ENCODE measurements around the gene PCDH15. TPM values are rescaled to one million over a fixed set of nuclear protein-coding genes. Genes with fewer than 3 reads are reported as not detected.

The PCDH15 gene
- total RNA-seq, 2 donors from 2014 or later, result 0.58 to 0.95 TPM

DNA sequence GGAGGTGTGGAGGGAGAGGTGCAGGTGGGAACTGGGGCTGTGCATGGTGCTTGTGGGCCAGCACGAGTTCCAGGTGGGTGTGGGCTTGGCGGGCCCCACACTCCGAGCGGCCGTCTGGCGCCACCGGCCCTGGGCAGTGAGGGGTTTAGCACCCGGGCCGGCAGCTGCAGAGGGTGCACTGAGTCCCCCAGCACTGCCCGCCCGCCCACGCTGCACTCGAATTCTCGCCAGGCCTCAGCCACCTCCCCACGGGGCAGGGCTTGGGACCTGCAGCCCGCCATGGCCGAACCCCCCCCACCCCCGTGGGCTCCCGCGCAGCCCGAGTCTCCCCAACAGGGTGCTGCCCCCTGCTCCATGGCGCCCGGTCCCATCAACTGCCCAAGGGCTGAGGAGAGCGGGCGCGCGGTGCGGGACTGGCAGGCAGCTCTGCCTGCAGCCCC, 810.2 kb downstream of the PCDH15 start:
- no peaks in the 10 kb centered on the region for H3K4me1 Mint-ChIP-seq
- H3K9me3 Mint-ChIP-seq, result peaks cover 17% of the 10 kb centered on the region
- no peak overlapping the region for H3K27ac ChIP-seq (ENCODE audit: low read depth, low read length)
- H3K27me3 Mint-ChIP-seq (ENCODE audit: insufficient read depth), result no peaks in the 10 kb centered on the region
- H3K36me3 Mint-ChIP-seq (ENCODE audit: low read depth), result no peaks in the 10 kb centered on the region
- H3K9me3 ChIP-seq (ENCODE audit: control insufficient read depth, low read length), result no peaks in the 10 kb centered on the region
- H3K4me3 ChIP-seq (ENCODE audit: low read length), result no peak overlapping the region
- WGBS, 2 experiments (ENCODE audit: insufficient coverage in 1 of 2, insufficient read length in 1 of 2), result 83 to 89% methylated on average over 1 to 28 of the region's 28 CpGs
- no peaks in the 10 kb centered on the region for H3K36me3 ChIP-seq (ENCODE audit: control insufficient read depth, insufficient read depth, low read length)
- no peaks in the 10 kb centered on the region for H3K4me1 ChIP-seq (ENCODE audit: control insufficient read depth, insufficient read depth, low read length)
- H3K4me3 Mint-ChIP-seq, result no peak overlapping the region
- TF ChIP-seq CTCF (conservative IDR thresholded peaks at IDR 0.05), result no peak
- no peak overlapping the region for H3K9ac ChIP-seq (ENCODE audit: extremely low read depth, low read length, poor library complexity, severe bottlenecking)
- H3K27me3 ChIP-seq (ENCODE audit: control insufficient read depth, insufficient read depth, low read length, poor library complexity, severe bottlenecking), result no peaks in the 10 kb centered on the region
- no peak overlapping the region for H3K27ac Mint-ChIP-seq
- no peak for DNase-seq

DNA sequence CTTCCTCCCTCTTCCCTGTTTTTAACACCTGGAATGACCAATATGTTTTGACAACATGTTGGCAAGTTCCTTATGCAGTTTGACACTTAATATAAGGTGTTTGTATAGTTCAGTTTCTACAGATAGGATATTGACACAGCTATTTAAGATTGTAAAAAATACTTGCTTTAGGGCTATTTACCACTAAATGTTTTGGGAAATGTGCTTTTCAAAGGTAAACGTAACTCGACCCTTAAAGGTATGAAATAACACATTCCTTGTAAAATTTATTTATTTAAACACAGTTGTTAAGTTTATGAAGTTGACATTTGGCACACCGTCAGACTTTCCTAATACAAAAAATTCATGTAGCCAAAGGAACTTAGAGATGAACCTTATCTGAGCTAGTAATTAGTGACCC, 817.6 kb downstream of the PCDH15 start:
- DNase-seq, result no peak
- Histone ChIP-seq H3K4me3 (ENCODE audit: low read length) (no peak overlapping the region), H3K36me3 (ENCODE audit: control insufficient read depth, insufficient read depth, low read length) (no peaks in the 10 kb centered on the region), H3K9me3 (ENCODE audit: control insufficient read depth, low read length) (no peaks in the 10 kb centered on the region), H3K4me1 (ENCODE audit: control insufficient read depth, insufficient read depth, low read length) (no peaks in the 10 kb centered on the region), H3K27me3 (ENCODE audit: control insufficient read depth, insufficient read depth, low read length, poor library complexity, severe bottlenecking) (no peaks in the 10 kb centered on the region), H3K27ac (ENCODE audit: low read depth, low read length) (no peak overlapping the region), H3K9ac (ENCODE audit: extremely low read depth, low read length, poor library complexity, severe bottlenecking) (no peak overlapping the region)
- no peak for TF ChIP-seq CTCF (conservative IDR thresholded peaks at IDR 0.05)
- no peaks in the 10 kb centered on the region for H3K36me3 Mint-ChIP-seq (ENCODE audit: low read depth)
- H3K27ac Mint-ChIP-seq, result no peak overlapping the region
- no peaks in the 10 kb centered on the region for H3K9me3 Mint-ChIP-seq
- H3K4me1 Mint-ChIP-seq, result no peaks in the 10 kb centered on the region
- H3K27me3 Mint-ChIP-seq (ENCODE audit: insufficient read depth), result no peaks in the 10 kb centered on the region
- WGBS, 2 experiments (ENCODE audit: insufficient coverage in 1 of 2, insufficient read length in 1 of 2), result 83 to 91% methylated on average over 1 of the region's 3 CpGs
- no peak overlapping the region for H3K4me3 Mint-ChIP-seq

DNA sequence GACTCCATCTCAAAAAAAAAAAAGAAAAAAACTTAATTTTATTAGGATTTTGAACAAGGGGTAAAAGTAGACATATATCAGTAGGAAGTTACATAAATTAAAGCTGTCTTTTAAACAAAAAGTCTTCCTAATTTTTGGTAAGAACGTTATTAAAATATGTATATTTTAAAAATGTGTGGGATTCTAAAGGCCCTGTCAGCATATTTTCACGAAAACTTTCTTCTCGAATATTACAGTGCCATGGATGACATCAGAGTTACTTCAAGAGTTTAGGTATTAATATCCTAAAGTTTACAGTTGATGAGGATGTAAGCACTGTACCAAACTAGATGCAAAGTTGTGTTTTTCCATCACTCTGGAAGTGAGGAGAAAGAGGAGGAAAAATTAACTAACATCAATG, 820.8 kb downstream of the PCDH15 start:
- no peak for TF ChIP-seq CTCF (conservative IDR thresholded peaks at IDR 0.05)
- 91 to 93% methylated on average over 2 to 3 of the region's 3 CpGs for WGBS, 2 experiments (ENCODE audit: insufficient coverage in 1 of 2, insufficient read length in 1 of 2)
- no peaks in the 10 kb centered on the region for H3K9me3 Mint-ChIP-seq
- no peaks in the 10 kb centered on the region for H3K4me1 ChIP-seq (ENCODE audit: control insufficient read depth, insufficient read depth, low read length)
- H3K36me3 ChIP-seq (ENCODE audit: control insufficient read depth, insufficient read depth, low read length), result no peaks in the 10 kb centered on the region
- H3K4me3 Mint-ChIP-seq, result no peak overlapping the region
- no peak for DNase-seq
- no peaks in the 10 kb centered on the region for H3K4me1 Mint-ChIP-seq
- H3K9me3 ChIP-seq (ENCODE audit: control insufficient read depth, low read length), result no peaks in the 10 kb centered on the region
- H3K27ac ChIP-seq (ENCODE audit: low read depth, low read length), result no peak overlapping the region
- H3K36me3 Mint-ChIP-seq (ENCODE audit: low read depth), result no peaks in the 10 kb centered on the region
- no peak overlapping the region for H3K9ac ChIP-seq (ENCODE audit: extremely low read depth, low read length, poor library complexity, severe bottlenecking)
- no peaks in the 10 kb centered on the region for H3K27me3 Mint-ChIP-seq (ENCODE audit: insufficient read depth)
- no peak overlapping the region for H3K27ac Mint-ChIP-seq
- no peak overlapping the region for H3K4me3 ChIP-seq (ENCODE audit: low read length)
- no peaks in the 10 kb centered on the region for H3K27me3 ChIP-seq (ENCODE audit: control insufficient read depth, insufficient read depth, low read length, poor library complexity, severe bottlenecking)

All from endodermal cell (in vitro differentiated cells).